ENCODE results near the gene QKI. TPM values are rescaled to one million over a fixed set of nuclear protein-coding genes. Genes with fewer than 3 reads are reported as not detected.

The QKI gene
- total and polyA plus RNA-seq, 2 experiments from 2014 or later, result 38.0 to 92.5 TPM

DNA sequence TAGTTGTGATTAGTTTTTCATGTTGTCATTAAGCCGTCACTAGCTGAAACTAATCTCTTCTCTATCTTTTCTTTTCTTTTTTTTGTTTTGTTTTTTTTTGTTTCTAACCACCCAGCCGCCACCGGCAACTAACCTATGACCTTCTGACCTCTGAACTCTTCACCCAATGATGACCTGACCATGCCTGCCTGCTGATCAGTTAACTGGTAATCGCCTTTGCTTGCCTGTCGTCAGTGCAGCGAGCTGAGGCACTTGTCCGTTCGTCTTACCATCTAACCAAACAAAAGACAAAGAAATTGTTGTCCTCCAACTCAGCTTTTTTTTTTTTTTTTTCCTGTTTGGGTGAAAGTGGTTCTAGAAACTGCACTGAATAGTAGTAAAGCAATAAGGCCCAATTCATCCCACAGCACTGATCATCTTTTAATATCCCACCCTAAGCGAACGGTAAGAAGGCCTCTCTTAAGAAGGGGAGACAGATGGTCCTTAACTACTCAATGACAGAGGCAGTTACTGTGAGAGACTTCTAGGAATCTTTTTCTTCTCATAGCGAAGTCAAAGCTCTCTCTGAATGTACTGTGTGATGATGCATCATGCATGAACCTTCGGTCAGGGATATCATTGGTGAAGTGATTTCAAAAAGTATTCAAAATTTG is 156.2 kb downstream of the QKI start:
- no peaks in the 10 kb centered on the region for H3K79me2 ChIP-seq
- H3K27ac ChIP-seq, result no peak overlapping the region
- H3K9me3 ChIP-seq (ENCODE audit: low read depth), result no peaks in the 10 kb centered on the region
- no peak for DNase-seq (ENCODE audit: low spot score)
- no peaks in the 10 kb centered on the region for H3K9me2 ChIP-seq (replicated peaks; ENCODE audit: insufficient read depth)
- H3K4me1 ChIP-seq (ENCODE audit: insufficient read depth), result no peaks in the 10 kb centered on the region
- 91% methylated on average over 12 of the region's 12 CpGs for WGBS (ENCODE audit: low lambda C conversion rate, missing lambda C conversion rate)
- no peaks in the 10 kb centered on the region for H3K27me3 ChIP-seq
- H3K4me2 ChIP-seq, result no peak overlapping the region
- no peak overlapping the region for H3K4me3 ChIP-seq
- no peak overlapping the region for H2AFZ ChIP-seq
- TF ChIP-seq CTCF (IDR thresholded peaks at IDR 0.05; ENCODE audit: poor library complexity) (no peak), EZH2phosphoT487 (IDR thresholded peaks at IDR 0.05; ENCODE audit: low read depth, severe bottlenecking, unreplicated experiment) (no peak), EZH2 (IDR thresholded peaks at IDR 0.05; ENCODE audit: borderline replicate concordance) (no peak)
- H4K20me1 ChIP-seq (ENCODE audit: insufficient read depth, poor library complexity, severe bottlenecking), result no peaks in the 10 kb centered on the region
- no peaks in the 10 kb centered on the region for H3K36me3 ChIP-seq (replicated peaks; ENCODE audit: insufficient read depth, low read depth)

- no peaks in the 10 kb centered on the region for H3K79me2 ChIP-seq
- H4K20me1 ChIP-seq (ENCODE audit: insufficient read depth, poor library complexity, severe bottlenecking), result no peaks in the 10 kb centered on the region
- no peaks in the 10 kb centered on the region for H3K27me3 ChIP-seq
- no peak overlapping the region for H3K27ac ChIP-seq
- no peaks in the 10 kb centered on the region for H3K4me1 ChIP-seq (ENCODE audit: insufficient read depth)
- no peak overlapping the region for H2AFZ ChIP-seq
- no peaks in the 10 kb centered on the region for H3K9me2 ChIP-seq (replicated peaks; ENCODE audit: insufficient read depth)
- no peak for DNase-seq (ENCODE audit: low spot score)
- H3K4me3 ChIP-seq, result no peak overlapping the region
- H3K4me2 ChIP-seq, result no peak overlapping the region
- TF ChIP-seq EZH2phosphoT487 (IDR thresholded peaks at IDR 0.05; ENCODE audit: low read depth, severe bottlenecking, unreplicated experiment), result no peak
- TF ChIP-seq CTCF (IDR thresholded peaks at IDR 0.05; ENCODE audit: poor library complexity), result no peak
- TF ChIP-seq EZH2 (IDR thresholded peaks at IDR 0.05; ENCODE audit: borderline replicate concordance), result no peak
- H3K9me3 ChIP-seq (ENCODE audit: low read depth), result no peaks in the 10 kb centered on the region
- no peaks in the 10 kb centered on the region for H3K36me3 ChIP-seq (replicated peaks; ENCODE audit: insufficient read depth, low read depth)
- 84% methylated on average over 2 of the region's 2 CpGs for WGBS (ENCODE audit: low lambda C conversion rate, missing lambda C conversion rate)
Observed at GRCh38 chr6:163571730-163572129, 157.2 kb downstream of the QKI start.

DNA sequence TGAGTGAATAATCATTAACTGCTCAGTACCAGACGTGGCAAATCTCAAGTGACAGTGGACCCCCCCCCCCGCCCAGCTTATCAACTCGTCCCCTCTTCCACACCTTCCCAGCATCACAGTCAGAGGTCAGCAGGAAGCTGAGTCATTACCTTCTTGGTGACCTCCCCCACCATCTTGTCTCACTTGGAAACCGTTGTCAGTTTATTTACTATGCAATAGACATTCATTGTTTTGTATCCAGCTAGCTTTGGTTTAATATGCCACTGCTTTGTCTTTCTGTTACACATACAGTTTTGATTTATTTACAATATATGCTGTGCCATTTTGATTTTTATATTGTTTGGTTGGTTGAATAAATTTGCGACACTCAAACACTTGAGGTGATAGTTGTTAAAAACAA is 158.1 kb downstream of the QKI start:
- 43% methylated on average over 5 of the region's 5 CpGs for WGBS (ENCODE audit: low lambda C conversion rate, missing lambda C conversion rate)
- no peaks in the 10 kb centered on the region for H3K79me2 ChIP-seq

More for the DNA sequence above, 158.1 kb downstream of the QKI start:
- TF ChIP-seq CTCF (IDR thresholded peaks at IDR 0.05; ENCODE audit: poor library complexity) (no peak), EZH2phosphoT487 (IDR thresholded peaks at IDR 0.05; ENCODE audit: low read depth, severe bottlenecking, unreplicated experiment) (no peak), EZH2 (IDR thresholded peaks at IDR 0.05; ENCODE audit: borderline replicate concordance) (no peak)
- H4K20me1 ChIP-seq (ENCODE audit: insufficient read depth, poor library complexity, severe bottlenecking), result no peaks in the 10 kb centered on the region
- DNase-seq (ENCODE audit: low spot score), result no peak
- no peaks in the 10 kb centered on the region for H3K9me3 ChIP-seq (ENCODE audit: low read depth)
- H3K4me1 ChIP-seq (ENCODE audit: insufficient read depth), result no peaks in the 10 kb centered on the region
- H3K27ac ChIP-seq, result no peak overlapping the region
- no peaks in the 10 kb centered on the region for H3K9me2 ChIP-seq (replicated peaks; ENCODE audit: insufficient read depth)
- no peaks in the 10 kb centered on the region for H3K27me3 ChIP-seq
- H3K4me2 ChIP-seq, result no peak overlapping the region
- H3K4me3 ChIP-seq, result no peak overlapping the region
- H2AFZ ChIP-seq, result no peak overlapping the region
- H3K36me3 ChIP-seq (replicated peaks; ENCODE audit: insufficient read depth, low read depth), result no peaks in the 10 kb centered on the region

Measured in hepatocyte (in vitro differentiated cells).